K562 (cell line): ENCODE results near the gene ZDHHC8. TPM values are rescaled to one million over a fixed set of nuclear protein-coding genes. Genes with fewer than 3 reads are reported as not detected.

Source experiments
- CHD1 ChIP-seq: fragments of 200-600 bp; sonication (generic); IDR thresholded peaks from one replicate; pipeline ENCODE4 v1.6.1; 2012; ENCODE audit warnings: mild to moderate bottlenecking, moderate library complexity, low read length, inconsistent platforms
- EGR1 ChIP-seq: fragments of 450-650 bp; conservative IDR thresholded peaks from 2 replicates; pipeline ENCODE4 v1.6.1; 2017; ENCODE audit warnings: mild to moderate bottlenecking
- FOXK2 ChIP-seq, 2 experiments: fragments of 450-650 bp; IDR thresholded peaks in 1 of 2; conservative IDR thresholded peaks in 1 of 2; 2 replicates each; pipeline ENCODE4 v1.6.1; 2016; ENCODE audit warnings: low read depth in 2 of 2, mild to moderate bottlenecking in 1 of 2
- HLTF ChIP-seq: fragments of 450-650 bp; IDR thresholded peaks from 2 replicates; pipeline ENCODE4 v1.6.1; 2016
- JUN ChIP-seq, 2 experiments: sonication (generic) in 1 of 2; formaldehyde crosslinking in 1 of 2; IDR thresholded peaks; 2 replicates each; pipeline versions ENCODE4 v1.6.1 to v1.8.0; 2012 to 2022; ENCODE audit warnings: borderline replicate concordance in 2 of 2, mild to moderate bottlenecking in 2 of 2, improper control_type of control experiment in 1 of 2, low read depth in 1 of 2, low read length in 1 of 2, missing genetic modification reagents in 1 of 2
- PCBP2 ChIP-seq: fragments of 200-400 bp; formaldehyde crosslinking; IDR thresholded peaks from 2 replicates; pipeline ENCODE4 v1.6.1; 2018; ENCODE audit warnings: low read length, low read depth, mild to moderate bottlenecking, moderate library complexity; ENCODE audit not compliant: poor library complexity, severe bottlenecking
- PHF20 ChIP-seq: fragments of 450-650 bp; IDR thresholded peaks from 2 replicates; pipeline ENCODE4 v1.6.1; 2018; ENCODE audit not compliant: partially characterized antibody
- POLR3A ChIP-seq: IDR thresholded peaks from 2 replicates; pipeline ENCODE4 v1.6.1; 2011; ENCODE audit warnings: borderline replicate concordance, mild to moderate bottlenecking, moderate library complexity; ENCODE audit not compliant: insufficient read length, insufficient read depth; ENCODE audit errors: extremely low read depth
- POLR3G ChIP-seq: IDR thresholded peaks from 2 replicates; pipeline ENCODE4 v1.6.1; 2011; ENCODE audit not compliant: insufficient read length, insufficient replicate concordance; ENCODE audit errors: extremely low read depth
- PURB ChIP-seq: sonication (generic); formaldehyde crosslinking; IDR thresholded peaks from 2 replicates; pipeline ENCODE4 v1.9.0; 2021; ENCODE audit warnings: low read depth, mild to moderate bottlenecking, missing genetic modification reagents
- SP1 ChIP-seq: sonication (generic); formaldehyde crosslinking; IDR thresholded peaks from 2 replicates; pipeline ENCODE4 v1.8.1; 2022; ENCODE audit warnings: mild to moderate bottlenecking, missing genetic modification reagents
- TAF1 ChIP-seq: IDR thresholded peaks from 2 replicates; pipeline ENCODE4 v1.6.1; 2011; ENCODE audit warnings: mild to moderate bottlenecking, low read length, moderate library complexity; ENCODE audit not compliant: insufficient read depth, control insufficient read depth, severe bottlenecking; ENCODE audit errors: extremely low read depth
- TBP ChIP-seq: optimal IDR thresholded peaks from 2 replicates; pipeline ENCODE3; 2011; ENCODE audit warnings: low read depth, low read length, improper control_type of control experiment
- U2AF1 ChIP-seq: fragments of 200-400 bp; formaldehyde crosslinking; optimal IDR thresholded peaks from 2 replicates; pipeline ENCODE3; 2017; ENCODE audit warnings: mild to moderate bottlenecking, low read depth, low read length, moderate library complexity
- ZNF140 ChIP-seq: fragments of 250-450 bp; sonication (Bioruptor Pico); IDR thresholded peaks from 2 replicates; pipeline ENCODE4 v1.8.0; 2021; ENCODE audit warnings: moderate library complexity, mild to moderate bottlenecking, inconsistent platforms
- ZNF282 ChIP-seq: sonication (generic); formaldehyde crosslinking; IDR thresholded peaks from 2 replicates; pipeline ENCODE4 v1.8.1; 2023; ENCODE audit warnings: missing genetic modification reagents
- ZNF584 ChIP-seq: fragments of 200-800 bp; sonication (Bioruptor generic); IDR thresholded peaks from 2 replicates; pipeline ENCODE4 v1.6.1; 2016; ENCODE audit warnings: low read depth, mild to moderate bottlenecking, missing genetic modification characterization, missing compliant biosample characterization
- ZNF785 ChIP-seq: fragments of 250-450 bp; sonication (Bioruptor Pico); IDR thresholded peaks from 2 replicates; pipeline ENCODE4 v1.4.0; 2020; ENCODE audit warnings: mild to moderate bottlenecking
- polyA plus RNA-seq, 8 experiments: library from polyadenylated mRNA; depleted of rRNA in 4 of 8; stranded (reverse) in 5 of 8; unstranded in 3 of 8; fragments of >200 nt; fragmentation: Nextera tagmentation in 2 of 8; fragmentation: Illumina TruSeq in 1 of 8; extraction: Ambion mirVana in 2 of 8; extraction: Trizol in 1 of 8; gene quantifications; 2 replicates each; pipeline versions ENCODE4 v1.2.1 to v1.2.3, GENCODE V29; 2011 to 2014; ENCODE audit warnings: inconsistent platforms in 1 of 8, missing spikeins in 1 of 8
- total RNA-seq, 7 experiments: library from RNA; depleted of rRNA in 6 of 7; stranded (reverse); fragments of >200 nt in 6 of 7; fragmentation: Illumina TruSeq in 2 of 7; extraction: Trizol in 2 of 7; gene quantifications; 2 replicates each; pipeline versions ENCODE4 v1.2.1 to v1.2.3, GENCODE V29; 2011 to 2021; ENCODE audit warnings: low replicate concordance in 1 of 7
- TF ChIP-seq, protein P1 (sequence below): fragments of 450-650 bp; formaldehyde crosslinking; IDR thresholded peaks from 2 replicates; pipeline ENCODE4 v1.4.0; 2020; ENCODE audit warnings: mild to moderate bottlenecking
- TF ChIP-seq, protein P2 (sequence below): fragments of 250-450 bp; sonication (Bioruptor Pico); IDR thresholded peaks from 2 replicates; pipeline ENCODE4 v1.4.0; 2020; ENCODE audit warnings: mild to moderate bottlenecking, moderate library complexity
- TF ChIP-seq, protein P3 (sequence below): sonication (generic); formaldehyde crosslinking; IDR thresholded peaks from 2 replicates; pipeline ENCODE4 v1.8.1; 2022; ENCODE audit warnings: missing genetic modification reagents
- TF ChIP-seq, protein P4 (sequence below): sonication (generic); formaldehyde crosslinking; IDR thresholded peaks from 2 replicates; pipeline ENCODE4 v1.9.0; 2022; ENCODE audit warnings: mild to moderate bottlenecking, missing genetic modification reagents

ZDHHC8 gene
- total and polyA plus RNA-seq, 9 of the 15 experiments (the other 6 are each of a cell fraction or from before 2014, with no cell fraction given), result 0.04 to 109 (median 16.4) TPM

DNA sequence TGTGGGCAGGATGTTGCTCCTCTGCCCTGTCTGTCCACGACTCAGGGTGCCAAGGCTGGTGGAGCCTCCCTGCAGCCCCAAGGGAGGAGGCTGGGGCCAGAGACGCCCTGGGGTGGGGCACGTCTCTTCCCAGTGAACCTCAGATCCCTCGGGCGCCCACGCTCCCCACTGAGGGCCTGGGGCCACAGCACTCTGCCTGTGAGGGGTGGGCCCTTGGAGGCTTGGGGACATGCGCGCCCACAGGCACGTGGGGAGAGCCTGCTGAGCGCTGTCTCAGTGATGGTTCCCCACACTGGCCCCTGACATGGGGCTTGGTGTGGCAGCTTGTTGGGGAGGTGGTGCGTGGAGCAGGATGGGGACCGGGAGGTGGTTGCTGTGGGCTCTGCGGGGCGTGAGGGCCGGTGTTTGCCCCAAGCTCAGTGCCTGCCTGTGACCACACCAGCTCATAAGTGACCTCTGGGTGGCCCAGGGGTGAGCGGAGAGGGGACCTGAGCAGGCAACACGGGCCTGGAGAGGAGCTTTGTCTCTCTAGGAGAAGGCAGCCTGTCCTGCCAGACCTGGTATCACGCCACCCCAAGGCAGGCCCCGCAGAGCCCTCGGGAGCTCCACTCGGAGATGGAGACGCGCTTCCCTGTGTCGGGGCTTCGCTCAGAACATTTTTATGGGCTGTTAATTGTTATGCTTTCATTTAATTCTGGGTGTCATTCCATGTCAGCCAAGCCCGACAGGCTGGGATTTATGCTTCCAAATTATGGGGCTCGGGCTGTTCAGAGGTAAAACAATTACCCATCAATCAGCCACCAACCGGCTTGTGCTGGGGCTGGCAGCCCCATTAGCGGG, 46.7 kb downstream of the ZDHHC8 start (continued):
- TF ChIP-seq, protein P1, sequence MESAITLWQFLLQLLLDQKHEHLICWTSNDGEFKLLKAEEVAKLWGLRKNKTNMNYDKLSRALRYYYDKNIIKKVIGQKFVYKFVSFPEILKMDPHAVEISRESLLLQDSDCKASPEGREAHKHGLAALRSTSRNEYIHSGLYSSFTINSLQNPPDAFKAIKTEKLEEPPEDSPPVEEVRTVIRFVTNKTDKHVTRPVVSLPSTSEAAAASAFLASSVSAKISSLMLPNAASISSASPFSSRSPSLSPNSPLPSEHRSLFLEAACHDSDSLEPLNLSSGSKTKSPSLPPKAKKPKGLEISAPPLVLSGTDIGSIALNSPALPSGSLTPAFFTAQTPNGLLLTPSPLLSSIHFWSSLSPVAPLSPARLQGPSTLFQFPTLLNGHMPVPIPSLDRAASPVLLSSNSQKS (CRISPR knock-in tag), result no peak
- TF ChIP-seq ZNF584 (CRISPR knock-in tag), result no peak
- no peak for TF ChIP-seq ZNF140 (CRISPR knock-in tag)
- TF ChIP-seq HLTF, result no peak
- TF ChIP-seq CHD1, result no peak
- TF ChIP-seq PCBP2, result no peak
- no peak for TF ChIP-seq ZNF785
- TF ChIP-seq SP1 (CRISPR knock-in tag), result no peak
- TF ChIP-seq FOXK2 (conservative IDR thresholded peaks at IDR 0.05 in 1 of 2, IDR thresholded peaks at IDR 0.05 in 1 of 2; ENCODE audit: low read depth in 2 of 2), result no peak
- TF ChIP-seq PURB, result no peak; the same call in 1 of the 2 replicates
- TF ChIP-seq POLR3A, result no peak
- TF ChIP-seq JUN (IDR thresholded peaks at IDR 0.05; ENCODE audit: borderline replicate concordance, low read depth, low read length), result no peak
- 0 out of 2 replicates have a peak, but pooled peaks have one; percentile 24 for TF ChIP-seq JUN (CRISPR knock-in tag; IDR thresholded peaks at IDR 0.05; ENCODE audit: borderline replicate concordance)
- TF ChIP-seq, protein P2, sequence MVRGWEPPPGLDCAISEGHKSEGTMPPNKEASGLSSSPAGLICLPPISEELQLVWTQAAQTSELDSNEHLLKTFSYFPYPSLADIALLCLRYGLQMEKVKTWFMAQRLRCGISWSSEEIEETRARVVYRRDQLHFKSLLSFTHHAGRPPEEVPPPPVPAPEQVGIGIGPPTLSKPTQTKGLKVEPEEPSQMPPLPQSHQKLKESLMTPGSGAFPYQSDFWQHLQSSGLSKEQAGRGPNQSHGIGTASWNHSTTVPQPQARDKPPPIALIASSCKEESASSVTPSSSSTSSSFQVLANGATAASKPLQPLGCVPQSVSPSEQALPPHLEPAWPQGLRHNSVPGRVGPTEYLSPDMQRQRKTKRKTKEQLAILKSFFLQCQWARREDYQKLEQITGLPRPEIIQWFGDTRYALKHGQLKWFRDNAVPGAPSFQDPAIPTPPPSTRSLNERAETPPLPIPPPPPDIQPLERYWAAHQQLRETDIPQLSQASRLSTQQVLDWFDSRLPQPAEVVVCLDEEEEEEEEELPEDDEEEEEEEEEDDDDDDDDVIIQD (CRISPR knock-in tag), result no peak
- no peak for TF ChIP-seq U2AF1
- TF ChIP-seq, protein P3, sequence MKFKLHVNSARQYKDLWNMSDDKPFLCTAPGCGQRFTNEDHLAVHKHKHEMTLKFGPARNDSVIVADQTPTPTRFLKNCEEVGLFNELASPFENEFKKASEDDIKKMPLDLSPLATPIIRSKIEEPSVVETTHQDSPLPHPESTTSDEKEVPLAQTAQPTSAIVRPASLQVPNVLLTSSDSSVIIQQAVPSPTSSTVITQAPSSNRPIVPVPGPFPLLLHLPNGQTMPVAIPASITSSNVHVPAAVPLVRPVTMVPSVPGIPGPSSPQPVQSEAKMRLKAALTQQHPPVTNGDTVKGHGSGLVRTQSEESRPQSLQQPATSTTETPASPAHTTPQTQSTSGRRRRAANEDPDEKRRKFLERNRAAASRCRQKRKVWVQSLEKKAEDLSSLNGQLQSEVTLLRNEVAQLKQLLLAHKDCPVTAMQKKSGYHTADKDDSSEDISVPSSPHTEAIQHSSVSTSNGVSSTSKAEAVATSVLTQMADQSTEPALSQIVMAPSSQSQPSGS (CRISPR knock-in tag), result no peak; the same call in 1 of the 2 replicates
- TF ChIP-seq PHF20, result no peak
- no peak for TF ChIP-seq EGR1
- no peak for TF ChIP-seq TAF1
- no peak for TF ChIP-seq TBP
- TF ChIP-seq, protein P4, sequence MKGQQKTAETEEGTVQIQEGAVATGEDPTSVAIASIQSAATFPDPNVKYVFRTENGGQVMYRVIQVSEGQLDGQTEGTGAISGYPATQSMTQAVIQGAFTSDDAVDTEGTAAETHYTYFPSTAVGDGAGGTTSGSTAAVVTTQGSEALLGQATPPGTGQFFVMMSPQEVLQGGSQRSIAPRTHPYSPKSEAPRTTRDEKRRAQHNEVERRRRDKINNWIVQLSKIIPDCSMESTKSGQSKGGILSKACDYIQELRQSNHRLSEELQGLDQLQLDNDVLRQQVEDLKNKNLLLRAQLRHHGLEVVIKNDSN (CRISPR knock-in tag), result peak; percentile 58; the same call in 1 of the 2 replicates
- TF ChIP-seq POLR3G, result no peak
- TF ChIP-seq ZNF282 (CRISPR knock-in tag), result no peak
